ENCODE data around the gene ZBTB20. TPM values are rescaled to one million over a fixed set of nuclear protein-coding genes. Genes with fewer than 3 reads are reported as not detected.

The ZBTB20 gene
- total and polyA plus RNA-seq, 2 of the 4 experiments (the other 2 are of a cell fraction), result 0.75 to 14.7 TPM

- Histone ChIP-seq H3K18ac (ENCODE audit: low read depth, low read length) (no peak overlapping the region), H3K79me1 (ENCODE audit: low read depth in 1 of 2, low read length in 2 of 2) (peaks cover 0 to 11% of the 10 kb centered on the region in 2 experiments; a peak in 2 of 4 replicates), H3K9me1 (ENCODE audit: insufficient read depth, low read length) (no peaks in the 10 kb centered on the region; the same call in 1 of the 2 replicates), H3K23ac (ENCODE audit: low read depth, low read length) (no peak overlapping the region), H3K4me2 (ENCODE audit: low read depth, low read length) (no peak overlapping the region), H2BK5ac (ENCODE audit: low read depth, low read length, poor library complexity, severe bottlenecking) (no peak overlapping the region), H2AK9ac (replicated peaks; ENCODE audit: low read depth, low read length, poor library complexity) (no peak overlapping the region), H4K8ac (ENCODE audit: low read depth in 2 of 2, low read length in 2 of 2) (no peak overlapping the region), H4K91ac (ENCODE audit: insufficient read depth, low read depth, low read length) (no peak overlapping the region), H3K9ac (ENCODE audit: low read depth, low read length) (no peak overlapping the region), H2AK5ac (ENCODE audit: low read depth, low read length) (no peak overlapping the region), H2BK15ac (ENCODE audit: low read depth, low read length) (no peak overlapping the region), H3K4me3 (ENCODE audit: insufficient read depth, low read depth, low read length) (no peak overlapping the region), H2BK120ac (ENCODE audit: low read depth, low read length) (no peak overlapping the region), H2BK20ac (ENCODE audit: low read depth, low read length) (no peak overlapping the region), H3K27ac (ENCODE audit: insufficient read depth, low read length) (no peak overlapping the region), H3K36me3 (ENCODE audit: control insufficient read depth, insufficient read depth, low read length) (no peaks in the 10 kb centered on the region), H2AFZ (replicated peaks; ENCODE audit: low read length, poor library complexity) (no peak overlapping the region), H4K20me1 (ENCODE audit: insufficient read depth, low read length) (no peaks in the 10 kb centered on the region), H3K14ac (replicated peaks; ENCODE audit: low read depth, low read length) (no peak overlapping the region), H3K27me3 (ENCODE audit: control insufficient read depth, insufficient read depth, low read length) (no peaks in the 10 kb centered on the region), H4K5ac (ENCODE audit: low read depth, low read length) (no peak overlapping the region), H3K4ac (ENCODE audit: low read depth, low read length) (no peak overlapping the region), H3K4me1 (ENCODE audit: control insufficient read depth, insufficient read depth, low read length) (no peaks in the 10 kb centered on the region), H3K9me3 (ENCODE audit: control insufficient read depth, insufficient read depth, low read length) (no peaks in the 10 kb centered on the region), H3K56ac (ENCODE audit: extremely low read depth, insufficient read depth, low read length) (no peak overlapping the region)
- DNase-seq (no peak), ATAC-seq (ENCODE audit: low read depth) (no peak)
- CTCF ChIA-PET, result no interaction called here
- in situ Hi-C loops (cut with MboI; ENCODE audit: low sequenced_read_pairs), result no loop called here
- no TSS peak for BruUV-seq (replicated peaks)
- POLR2A ChIA-PET (ENCODE audit: unreplicated experiment), result no interaction called here
- intact Hi-C loops (cut with micrococcal nuclease), result no loop called here
- dilution Hi-C loops (cut with HindIII; ENCODE audit: low sequenced_read_pairs, unreplicated experiment), result no loop called here
- TF ChIP-seq NFE2L2 (IDR thresholded peaks at IDR 0.05; ENCODE audit: low read depth, low read length) (no peak), RFX5 (IDR thresholded peaks at IDR 0.05; ENCODE audit: low read depth, low read length) (no peak), MXI1 (IDR thresholded peaks at IDR 0.05; ENCODE audit: borderline replicate concordance, low read depth, low read length) (no peak)
- TF ChIP-seq, protein P1, sequence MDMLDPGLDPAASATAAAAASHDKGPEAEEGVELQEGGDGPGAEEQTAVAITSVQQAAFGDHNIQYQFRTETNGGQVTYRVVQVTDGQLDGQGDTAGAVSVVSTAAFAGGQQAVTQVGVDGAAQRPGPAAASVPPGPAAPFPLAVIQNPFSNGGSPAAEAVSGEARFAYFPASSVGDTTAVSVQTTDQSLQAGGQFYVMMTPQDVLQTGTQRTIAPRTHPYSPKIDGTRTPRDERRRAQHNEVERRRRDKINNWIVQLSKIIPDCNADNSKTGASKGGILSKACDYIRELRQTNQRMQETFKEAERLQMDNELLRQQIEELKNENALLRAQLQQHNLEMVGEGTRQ (IDR thresholded peaks at IDR 0.05; ENCODE audit: low read depth, low read length), result no peak
- TF ChIP-seq, protein P2, sequence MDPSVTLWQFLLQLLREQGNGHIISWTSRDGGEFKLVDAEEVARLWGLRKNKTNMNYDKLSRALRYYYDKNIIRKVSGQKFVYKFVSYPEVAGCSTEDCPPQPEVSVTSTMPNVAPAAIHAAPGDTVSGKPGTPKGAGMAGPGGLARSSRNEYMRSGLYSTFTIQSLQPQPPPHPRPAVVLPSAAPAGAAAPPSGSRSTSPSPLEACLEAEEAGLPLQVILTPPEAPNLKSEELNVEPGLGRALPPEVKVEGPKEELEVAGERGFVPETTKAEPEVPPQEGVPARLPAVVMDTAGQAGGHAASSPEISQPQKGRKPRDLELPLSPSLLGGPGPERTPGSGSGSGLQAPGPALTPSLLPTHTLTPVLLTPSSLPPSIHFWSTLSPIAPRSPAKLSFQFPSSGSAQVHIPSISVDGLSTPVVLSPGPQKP (IDR thresholded peaks at IDR 0.05; ENCODE audit: borderline replicate concordance, low read depth, low read length), result no peak
Measured at GRCh38 chr3:115141033-115141757, 5.9 kb downstream of the ZBTB20 start.

Measured in IMR-90 (cell line).